Measurements from ENCODE around the gene CTNNA2.

DNA sequence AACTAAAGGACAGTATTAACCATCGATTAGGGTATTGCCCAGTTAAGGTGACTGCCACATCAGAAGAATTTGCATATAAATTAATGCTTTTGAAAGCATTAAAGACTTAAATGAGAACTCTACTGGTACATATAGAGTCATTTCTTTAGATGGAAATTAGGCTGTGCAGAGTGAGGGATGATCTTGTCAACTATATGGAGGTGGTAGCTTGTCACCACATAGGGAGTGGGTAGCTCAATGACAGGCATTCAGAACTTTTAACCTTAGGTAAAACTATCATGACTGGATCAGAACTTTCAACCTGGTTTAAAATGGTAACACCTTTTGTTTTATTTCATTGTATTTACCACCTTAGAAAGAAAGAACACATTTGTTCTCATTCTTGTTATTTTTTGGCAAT, 1176.3 kb downstream of the CTNNA2 start:
- no peak for TF ChIP-seq CTCF (IDR thresholded peaks at IDR 0.05)
- no peak for TF ChIP-seq POLR2A (IDR thresholded peaks at IDR 0.05)

All from transverse colon (tissue), 3 donors.